NCI-H1417 treated with DMSO at 0.1 percent for 48 hours (cell line): ENCODE measurements around the gene FUT2.
"Not testable (repeated sequence)": the region's sequence is repeated elsewhere in the genome, so short reads cannot be mapped to it uniquely, and the experiment has no call there.

Experiments
- DNase-seq: peaks from one replicate; lab custom pipeline; 2025; lab: John Stamatoyannopoulos, UW

The FUT2 gene

DNA sequence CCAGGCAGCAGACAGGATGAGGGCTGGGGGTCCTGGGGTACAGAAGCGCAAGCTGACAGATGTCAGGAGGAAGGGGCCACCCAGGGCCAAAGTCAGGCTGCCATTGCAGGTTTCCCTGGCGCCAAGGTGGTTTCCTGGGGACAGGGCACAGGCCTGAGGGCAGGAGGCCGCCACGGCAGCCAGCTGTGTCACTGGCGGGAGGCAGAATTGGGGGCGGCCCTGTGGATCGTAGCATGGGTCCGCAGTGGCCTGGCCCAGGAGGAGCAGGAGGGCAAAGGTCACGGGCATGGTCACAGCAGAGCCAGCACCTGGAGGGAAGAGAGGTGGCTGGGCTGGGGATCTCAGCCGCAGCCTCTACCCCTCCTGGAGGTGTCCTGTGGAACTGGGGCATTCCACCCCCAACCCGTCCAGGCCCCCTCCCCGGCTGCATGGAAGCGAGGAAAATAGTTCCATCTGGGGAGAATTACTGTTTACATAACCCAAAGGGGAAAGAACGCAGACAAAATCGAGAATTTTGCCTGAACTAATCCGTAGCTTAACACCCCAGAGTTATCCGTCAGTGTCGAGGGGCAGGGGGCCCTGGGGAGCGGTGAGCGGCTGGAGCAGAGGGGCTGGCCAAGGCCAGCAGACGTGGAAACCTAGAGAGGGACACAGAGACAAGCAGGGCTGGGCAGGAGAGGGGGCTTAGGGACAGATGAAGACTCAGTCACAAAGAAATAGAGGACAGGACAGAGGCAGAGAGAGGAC is 24.9 kb upstream of the FUT2 start:
- no peak for DNase-seq

DNA sequence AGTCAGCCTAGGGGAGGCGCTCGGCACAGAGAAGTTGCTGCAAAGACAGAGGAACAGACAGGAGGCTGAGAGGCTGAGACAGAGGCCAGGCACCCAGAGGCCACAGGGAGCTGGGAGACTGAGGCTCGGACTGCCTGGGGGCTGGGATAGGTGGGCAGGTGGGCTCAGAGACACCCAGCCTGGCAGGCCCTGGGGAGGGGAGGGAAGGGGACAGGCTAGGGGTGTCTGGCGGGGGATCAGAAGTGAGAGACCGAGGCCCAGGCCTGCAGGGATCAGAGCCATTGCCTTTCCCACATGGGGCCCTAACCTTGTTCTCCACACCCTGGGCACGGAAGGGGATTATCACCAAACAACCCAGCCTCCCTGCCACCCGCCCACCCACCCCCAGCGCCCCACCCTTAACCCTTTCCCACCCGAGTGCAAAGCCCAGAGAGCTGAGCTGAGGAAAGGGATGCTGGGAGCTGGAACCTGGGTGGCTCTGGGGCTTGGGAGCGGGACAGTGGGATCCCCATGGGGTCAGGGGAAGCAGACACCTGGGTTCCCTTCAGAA is 24.2 kb upstream of the FUT2 start:
- no peak for DNase-seq

- DNase-seq: no peak
These were observed 22.8 kb upstream of the FUT2 start, which contains the start of gene NTN5 for GRCh38 chr19:48672994-48673393. TSS of gene NTN5 (minus strand) at chr19:48673017. CDS start at chr19:48670986, 2,031 bp downstream.

DNA sequence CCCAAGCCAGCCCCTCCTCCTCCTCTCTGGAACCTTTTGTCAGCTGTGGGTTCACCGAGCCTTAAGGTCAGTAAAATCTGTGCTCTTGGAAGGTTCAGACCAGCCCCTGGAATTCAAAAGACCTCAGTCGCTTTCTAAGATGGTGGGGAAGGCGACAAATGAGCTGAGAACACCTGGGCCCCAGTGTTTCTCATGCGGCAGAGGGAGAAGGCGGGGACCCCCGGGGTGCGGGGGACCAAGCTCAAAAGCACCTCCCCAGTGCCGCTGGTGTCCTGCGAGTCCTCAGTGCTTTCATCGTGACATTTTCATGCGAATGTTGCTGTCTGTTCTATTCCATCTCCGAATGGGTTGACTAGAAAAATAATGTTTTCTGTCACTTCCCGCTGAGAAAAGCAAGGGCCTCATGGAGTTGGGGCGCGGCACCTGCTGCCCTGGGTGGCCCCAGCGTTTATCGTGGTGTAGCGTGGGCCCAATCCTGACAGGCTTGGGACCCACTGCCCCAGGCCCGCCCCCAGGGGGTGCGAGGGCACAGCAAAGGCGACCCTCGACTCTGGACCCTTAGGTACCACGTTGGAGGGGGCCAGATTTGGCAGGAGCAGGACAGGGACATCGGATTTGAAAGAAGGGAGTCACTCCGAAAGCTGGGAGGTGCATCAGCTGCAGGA is 22.2 kb upstream of the FUT2 start:
- DNase-seq: no peak

DNA sequence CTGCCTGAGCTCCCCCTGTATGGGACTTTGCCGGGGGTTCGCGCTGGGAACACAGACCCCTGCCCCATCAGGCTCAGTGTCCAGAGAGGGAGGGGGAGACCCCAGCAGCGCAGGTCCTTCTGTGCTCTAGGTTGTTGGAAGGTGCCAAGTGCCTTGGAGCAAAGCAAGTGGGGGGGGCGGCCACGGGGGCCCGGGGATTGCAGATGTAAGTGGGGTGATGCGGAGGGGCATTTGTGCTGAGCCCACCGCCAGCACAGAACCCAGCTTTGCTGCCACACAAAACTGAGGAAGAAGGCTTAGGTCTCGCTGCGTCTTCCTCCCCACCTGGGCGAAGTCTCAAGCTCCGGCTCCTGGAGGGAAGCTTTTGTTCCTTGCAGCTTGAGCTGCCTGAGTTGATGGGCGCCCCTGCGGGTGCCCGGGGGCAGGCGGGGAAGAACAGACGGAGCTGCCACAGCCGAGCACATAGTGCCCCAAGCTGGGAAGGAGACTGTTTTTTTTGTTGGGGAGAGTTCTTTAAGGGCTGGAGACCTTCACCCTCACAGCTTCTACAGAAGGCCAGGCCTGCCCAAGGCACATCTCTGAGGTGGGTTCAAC is 21.5 kb upstream of the FUT2 start:
- DNase-seq: no peak

GRCh38 chr19:48674921-48675824 is 20.6 kb upstream of the FUT2 start:
- DNase-seq: no peak

DNA sequence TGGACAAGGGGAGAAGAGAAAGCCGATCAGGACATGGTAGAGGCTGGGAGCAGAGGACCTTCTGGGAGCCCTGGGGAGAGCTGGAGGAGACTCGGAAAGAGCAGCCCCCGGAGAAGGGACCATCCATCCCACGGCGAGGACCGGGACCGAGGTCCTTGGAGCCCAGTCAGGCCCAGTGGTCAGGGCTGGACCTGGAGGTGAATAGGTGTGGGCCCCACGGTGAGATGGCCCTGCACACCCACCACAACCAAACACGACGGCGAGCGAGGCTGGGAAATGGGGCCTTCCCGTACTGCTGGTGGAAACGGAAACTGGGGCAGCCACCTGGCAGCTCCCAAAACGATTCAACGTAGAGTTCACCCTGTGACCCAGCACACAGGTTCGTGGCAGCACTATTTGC is 19.3 kb upstream of the FUT2 start:
- DNase-seq: no peak

DNA sequence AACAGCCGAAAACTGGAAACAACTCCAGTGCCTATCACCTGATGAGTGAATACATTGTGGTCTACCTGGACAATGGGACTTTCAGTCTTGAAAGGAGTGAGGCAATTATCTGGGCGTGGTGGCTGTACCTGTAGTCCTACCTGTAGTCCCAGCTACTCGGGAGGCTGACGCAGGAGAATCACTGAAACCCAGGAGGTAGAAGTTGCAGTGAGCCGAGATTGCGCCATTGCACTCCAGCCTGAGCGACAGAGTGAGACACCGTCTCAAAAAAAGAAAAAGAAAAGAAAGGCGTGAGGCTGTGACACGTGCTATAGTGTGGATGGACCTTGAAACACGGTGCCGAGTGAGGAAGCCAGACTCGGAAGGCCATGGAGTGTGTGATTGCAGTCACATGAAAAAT is 18.9 kb upstream of the FUT2 start:
- no peak for DNase-seq

GRCh38 chr19:48678201-48678600 is 17.6 kb upstream of the FUT2 start:
- no peak for DNase-seq

GRCh38 chr19:48680006-48680405 is 15.8 kb upstream of the FUT2 start:
- not testable (repeated sequence) for DNase-seq

DNA sequence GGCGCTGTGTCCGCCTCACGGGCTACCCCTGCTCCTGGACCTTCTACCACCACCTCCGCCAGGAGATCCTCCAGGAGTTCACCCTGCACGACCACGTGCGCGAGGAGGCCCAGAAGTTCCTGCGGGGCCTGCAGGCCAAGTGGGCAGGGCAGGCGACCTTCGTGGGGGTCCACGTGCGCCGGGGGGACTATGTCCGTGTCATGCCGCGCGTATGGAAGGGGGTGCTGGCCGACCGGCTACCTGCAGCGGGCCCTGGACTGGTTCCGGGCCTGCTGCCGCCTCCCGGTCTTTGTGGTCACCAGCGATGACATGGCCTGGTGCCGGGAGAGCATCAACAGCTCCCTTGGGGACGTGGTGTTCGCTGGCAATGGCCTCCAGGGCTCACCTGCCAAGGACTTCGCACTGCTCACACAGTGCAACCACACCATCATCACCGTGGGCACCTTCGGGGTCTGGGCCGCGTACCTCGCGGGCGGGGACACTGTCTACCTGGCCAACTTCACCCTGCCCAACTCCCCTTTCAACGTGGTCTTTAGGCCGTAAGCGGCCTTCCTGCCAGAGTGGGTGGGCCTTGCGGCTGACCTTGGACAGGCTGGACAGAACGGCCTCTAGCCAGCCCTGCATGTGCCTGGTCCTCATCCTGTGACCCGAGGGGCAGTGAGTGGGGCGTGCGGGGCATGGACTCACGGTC is 15.2 kb upstream of the FUT2 start:
- no peak for DNase-seq

DNA sequence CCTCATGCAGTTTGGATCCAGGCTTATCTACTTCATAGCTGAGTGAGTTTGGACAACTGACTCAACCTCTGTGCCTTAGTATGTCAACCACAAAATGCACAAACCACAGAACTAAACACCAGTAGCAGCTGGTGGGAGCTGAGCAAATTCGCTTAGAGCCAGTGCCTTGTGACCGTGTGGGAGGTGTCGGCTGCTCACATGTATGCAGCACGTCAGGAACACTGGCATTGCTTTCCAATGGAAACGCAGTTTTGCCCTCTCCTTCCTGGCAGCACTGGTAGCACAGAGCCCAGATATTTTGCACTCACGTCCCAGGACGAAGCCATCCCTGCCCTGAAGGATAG is 14.7 kb upstream of the FUT2 start:
- DNase-seq: no peak

GRCh38 chr19:48683349-48683748 is 12.4 kb upstream of the FUT2 start:
- no peak for DNase-seq

- no peak for DNase-seq
These were observed 10.2 kb upstream of the FUT2 start for GRCh38 chr19:48685583-48685982.

GRCh38 chr19:48686088-48686487 is 9.7 kb upstream of the FUT2 start:
- no peak for DNase-seq

DNA sequence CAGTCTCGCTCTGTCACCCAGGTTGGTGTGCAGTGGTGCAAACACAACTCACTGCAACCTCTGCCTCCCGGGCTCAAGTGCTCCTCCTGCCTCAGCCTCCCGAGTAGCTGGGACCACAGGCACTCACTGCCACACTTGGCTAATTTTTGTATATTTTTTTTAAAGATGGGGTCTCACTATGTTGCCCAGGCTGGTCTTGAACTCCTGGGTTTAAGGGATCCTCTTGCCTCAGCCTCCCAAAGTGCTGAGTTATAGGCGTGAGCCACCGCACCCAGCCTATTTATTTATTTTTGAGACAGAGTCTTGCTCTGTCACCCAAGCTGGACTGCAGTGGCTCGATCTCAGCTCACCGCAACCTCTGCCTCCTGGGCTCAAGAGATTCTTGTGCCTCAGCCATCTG is 9.1 kb upstream of the FUT2 start:
- DNase-seq: not testable (repeated sequence)

- DNase-seq: no peak
These were observed 8.0 kb upstream of the FUT2 start for GRCh38 chr19:48687776-48688175.

DNA sequence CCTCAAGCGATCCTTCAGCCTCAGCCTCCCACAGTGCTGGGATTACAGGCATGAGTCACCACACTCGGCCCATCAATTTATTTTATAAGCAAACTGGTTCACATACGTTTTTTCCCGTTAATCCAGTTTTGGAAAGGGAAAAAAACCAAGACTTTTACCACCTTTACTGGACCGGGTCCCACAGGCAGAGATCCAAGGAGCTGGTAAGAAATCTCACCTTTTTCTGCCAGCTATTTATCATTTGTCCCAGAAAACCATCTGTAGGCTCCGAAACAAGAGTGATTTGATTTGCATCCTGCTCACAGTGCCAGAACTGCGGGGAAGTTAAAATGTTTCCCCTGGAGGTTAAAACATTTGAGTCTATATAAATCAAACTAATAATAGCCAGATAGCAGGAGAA is 6.3 kb upstream of the FUT2 start:
- no peak for DNase-seq

- not testable (repeated sequence) for DNase-seq
These were observed 2.1 kb upstream of the FUT2 start for GRCh38 chr19:48693629-48694028.

DNA sequence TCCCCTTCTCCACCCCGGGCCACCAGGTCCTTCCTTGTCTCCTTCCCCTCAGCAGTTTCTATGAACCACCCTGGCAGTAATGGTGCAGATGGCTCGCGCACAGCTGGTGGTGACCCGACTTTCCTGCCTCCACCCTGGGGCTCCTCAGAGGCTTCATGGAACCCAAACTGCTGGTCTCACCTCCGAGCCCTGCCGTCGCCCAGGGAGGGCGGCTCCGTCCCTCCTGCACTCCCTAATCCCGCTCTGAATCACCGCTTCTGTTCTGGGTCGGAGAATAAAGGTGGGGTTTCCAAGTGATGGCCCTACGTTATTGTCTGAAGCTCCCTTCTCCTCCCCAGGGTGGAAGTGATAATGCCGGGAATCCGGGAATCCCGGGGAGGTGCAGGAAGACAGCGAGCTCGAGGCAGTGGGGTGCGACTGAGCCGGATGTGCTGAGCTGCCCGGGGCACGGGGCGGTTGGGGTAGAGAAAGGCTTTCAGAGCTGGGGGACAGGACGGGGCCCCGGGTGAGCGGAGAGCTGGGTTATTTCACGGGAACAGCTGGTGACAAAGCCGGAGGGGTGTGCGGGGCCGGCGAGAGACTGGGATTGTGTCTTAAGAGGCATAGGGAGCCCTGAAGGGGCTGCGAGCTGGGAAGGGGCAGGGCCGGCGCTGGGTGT is 711 bp downstream of the FUT2 start:
- DNase-seq: no peak

GRCh38 chr19:48698046-48698445 is 2.3 kb downstream of the FUT2 start:
- no peak for DNase-seq
